Activated CD4-positive, alpha-beta T cell treated with anti-CD3 and anti-CD28 coated beads for 4 hours (primary cell): ENCODE results near the gene OIT3.
"Not testable (repeated sequence)": the region's sequence is repeated elsewhere in the genome, so short reads cannot be mapped to it uniquely, and the experiment has no call there.

Source experiments
- DNase-seq, 2 donors: peaks; one replicate each; pipeline ENCODE4 v3.0.0-alpha.2; 2020

OIT3 gene

GRCh38 chr10:72904806-72905205 is 11.3 kb downstream of the OIT3 start:
- no peak for DNase-seq

- DNase-seq = no peak
These were observed 12.9 kb downstream of the OIT3 start for GRCh38 chr10:72906446-72906845.

- no peak for DNase-seq
These were observed 17.2 kb downstream of the OIT3 start for GRCh38 chr10:72910705-72911104.

- DNase-seq = no peak
These were observed 18.2 kb downstream of the OIT3 start for GRCh38 chr10:72911758-72912157.

GRCh38 chr10:72912736-72913135 is 19.2 kb downstream of the OIT3 start:
- no peak for DNase-seq

- DNase-seq = no peak
These were observed 19.7 kb downstream of the OIT3 start for GRCh38 chr10:72913287-72913686.

- DNase-seq = not testable (repeated sequence)
These were observed 23.7 kb downstream of the OIT3 start for GRCh38 chr10:72917201-72917600.

- not testable (repeated sequence) for DNase-seq
These were observed 24.3 kb downstream of the OIT3 start for GRCh38 chr10:72917803-72918332.

- no peak for DNase-seq
These were observed 24.8 kb downstream of the OIT3 start for GRCh38 chr10:72918352-72918751.

GRCh38 chr10:72921147-72921683 is 27.7 kb downstream of the OIT3 start:
- not testable (repeated sequence) for DNase-seq

GRCh38 chr10:72924351-72924750 is 30.8 kb downstream of the OIT3 start:
- DNase-seq = no peak

- DNase-seq = no peak
These were observed 32.5 kb downstream of the OIT3 start for GRCh38 chr10:72925951-72926465.

- no peak for DNase-seq
These were observed 33.9 kb downstream of the OIT3 start for GRCh38 chr10:72927485-72927884.

- DNase-seq = no peak
These were observed 35.3 kb downstream of the OIT3 start for GRCh38 chr10:72928798-72929197.

GRCh38 chr10:72930276-72930675 is 36.7 kb downstream of the OIT3 start:
- DNase-seq = no peak

- DNase-seq = no peak
These were observed 38.9 kb downstream of the OIT3 start for GRCh38 chr10:72932259-72933015.

GRCh38 chr10:72935361-72935760 is 41.8 kb downstream of the OIT3 start:
- DNase-seq = no peak

GRCh38 chr10:72943498-72944234 is 50.1 kb downstream of the OIT3 start:
- DNase-seq = no peak

GRCh38 chr10:72946963-72947362 is 53.4 kb downstream of the OIT3 start:
- DNase-seq = no peak

GRCh38 chr10:72948762-72949161 is 55.2 kb downstream of the OIT3 start:
- DNase-seq = no peak

GRCh38 chr10:72951760-72952159 is 58.2 kb downstream of the OIT3 start:
- DNase-seq = no peak

- DNase-seq = no peak
These were observed 58.6 kb downstream of the OIT3 start for GRCh38 chr10:72952189-72952588.

- no peak for DNase-seq
These were observed 59.2 kb downstream of the OIT3 start for GRCh38 chr10:72952642-72953158.
